Measurements from ENCODE around the gene PTK6.
"Not testable (repeated sequence)": the region's sequence is repeated elsewhere in the genome, so short reads cannot be mapped to it uniquely, and the experiment has no call there.

The PTK6 gene

DNA sequence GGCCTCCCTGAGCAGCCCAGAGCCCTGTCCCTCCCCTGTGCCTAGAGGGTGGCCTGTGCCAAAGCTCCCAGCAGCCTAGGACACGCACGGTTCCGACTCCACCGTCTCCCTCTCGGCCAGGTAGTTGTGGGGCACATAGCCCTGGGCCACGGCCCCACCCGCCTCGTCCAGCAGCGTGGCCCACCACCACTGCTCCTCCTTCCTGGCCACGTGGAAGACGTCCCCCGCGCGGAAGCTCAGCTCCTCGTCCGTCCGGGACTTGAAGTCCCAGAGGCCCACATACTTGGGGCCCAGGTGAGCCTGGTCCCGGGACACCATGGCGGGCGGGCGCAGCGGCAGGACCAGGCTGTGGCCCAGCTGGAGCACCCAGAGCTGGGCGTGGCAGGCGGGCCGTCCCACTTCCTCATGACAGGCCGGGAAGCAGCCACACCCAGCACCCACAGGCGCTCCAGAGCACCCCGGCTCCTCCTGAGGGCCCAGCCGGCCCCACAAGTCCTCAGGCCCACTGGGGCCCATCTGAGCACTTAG, at the start of gene PTK6:
Gene PTK6, minus strand, starts transcription at position 380 of the 528 bp plus-strand sequence. Its CDS starts 62 bp downstream, at position 318.
- in situ Hi-C loops (cut with MboI; ENCODE audit: low pct_unique_long_range_greater_than_20kb, low sequenced_read_pairs): no loop called here
- DNase-seq: no peak

DNA sequence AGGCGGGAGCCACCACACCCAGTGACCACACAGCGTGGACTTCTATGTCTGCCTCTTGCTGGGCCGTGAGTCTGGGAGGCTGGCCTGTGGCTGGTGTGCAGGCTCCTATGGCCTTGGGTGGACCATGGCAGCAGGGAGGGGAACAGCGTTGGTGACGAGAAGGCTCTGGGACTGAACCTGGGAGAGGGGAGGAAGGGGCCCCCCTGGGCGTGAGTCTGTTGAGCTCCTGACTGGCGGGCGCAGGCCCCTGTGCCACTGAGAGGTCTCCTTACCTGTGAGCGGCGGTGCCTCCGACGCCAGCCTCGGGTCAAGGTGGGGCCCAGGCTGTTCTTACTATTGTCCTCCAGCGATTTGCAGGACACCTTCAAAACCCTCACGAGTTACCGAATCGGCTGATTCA, 49.6 kb upstream of the PTK6 start:
- no peak for DNase-seq
- in situ Hi-C loops (cut with MboI; ENCODE audit: low pct_unique_long_range_greater_than_20kb, low sequenced_read_pairs): no loop called here

GRCh38 chr20:63585616-63586565, 48.7 kb upstream of the PTK6 start:
- DNase-seq: no peak
- in situ Hi-C loops (cut with MboI; ENCODE audit: low pct_unique_long_range_greater_than_20kb, low sequenced_read_pairs): no loop called here

GRCh38 chr20:63582382-63583063, 45.3 kb upstream of the PTK6 start:
- no peak for DNase-seq
- in situ Hi-C loops (cut with MboI; ENCODE audit: low pct_unique_long_range_greater_than_20kb, low sequenced_read_pairs): no loop called here

DNA sequence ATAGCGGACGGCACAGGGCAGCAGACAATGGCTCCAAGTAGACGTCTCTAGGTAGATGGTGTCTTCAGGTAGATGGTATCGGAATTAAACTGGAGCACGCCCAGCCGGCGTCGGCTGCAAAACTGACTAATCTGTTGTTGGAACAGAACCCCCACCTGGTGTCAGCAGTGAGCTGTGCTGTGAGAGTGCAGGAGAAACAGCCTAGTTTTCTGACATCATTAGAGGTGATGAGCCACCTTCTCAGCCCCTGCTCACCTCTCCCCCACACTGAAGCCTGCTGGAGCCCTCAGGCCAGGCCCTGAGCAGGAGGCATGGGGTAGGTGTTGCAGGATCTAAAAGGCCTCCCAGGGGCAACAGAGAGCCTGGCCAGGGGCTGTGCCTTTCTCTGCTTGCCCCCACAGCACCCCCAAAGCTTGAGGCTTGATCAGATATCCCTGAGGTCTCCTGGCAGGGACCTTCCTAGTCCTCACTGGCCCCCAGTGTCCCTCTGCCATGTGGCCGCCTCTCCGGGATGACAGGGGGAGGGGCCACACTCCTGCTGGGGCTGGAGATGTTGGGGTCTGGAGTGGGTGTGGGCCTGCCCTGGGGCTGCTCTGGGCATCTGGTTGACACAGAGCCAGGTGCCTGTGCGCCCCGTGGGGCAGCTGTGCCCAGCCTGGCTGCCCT, 43.8 kb upstream of the PTK6 start:
- in situ Hi-C loops (cut with MboI; ENCODE audit: low pct_unique_long_range_greater_than_20kb, low sequenced_read_pairs): no loop called here

DNA sequence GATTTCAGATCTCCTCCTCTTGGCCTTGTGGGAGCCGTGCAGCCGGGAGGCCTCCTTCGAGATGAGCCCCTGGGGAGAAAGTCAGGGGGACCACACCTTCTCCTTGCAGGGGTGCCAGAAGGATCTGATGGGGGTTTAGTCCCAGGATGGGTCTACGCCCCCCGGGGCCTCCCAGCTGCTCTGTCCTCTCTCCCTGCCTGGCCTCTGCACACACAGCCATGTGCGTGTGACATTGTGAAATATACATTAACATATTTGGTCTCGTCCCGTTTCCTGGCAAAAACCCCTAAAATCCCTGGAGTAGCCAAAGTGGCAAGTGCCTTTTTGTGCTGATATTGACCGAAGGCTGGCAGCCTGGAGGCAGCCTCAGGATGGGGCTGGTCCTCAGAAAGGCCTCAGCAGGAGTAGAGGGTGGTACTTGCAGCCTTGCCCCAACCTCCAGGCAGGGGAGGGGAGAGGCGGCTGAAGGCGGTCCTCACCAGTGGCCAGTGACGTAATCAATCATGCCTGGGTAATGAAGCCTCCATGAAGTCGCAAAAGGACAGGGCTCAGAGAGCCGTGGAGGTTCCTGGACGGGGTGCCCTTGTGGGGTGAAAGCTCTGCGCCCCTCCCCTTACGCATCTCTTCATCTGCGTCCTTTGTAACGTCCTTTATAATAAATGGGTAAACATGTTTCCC, 42.0 kb upstream of the PTK6 start:
- DNase-seq: no peak
- in situ Hi-C loops (cut with MboI; ENCODE audit: low pct_unique_long_range_greater_than_20kb, low sequenced_read_pairs): no loop called here

More for the DNA sequence above, 43.8 kb upstream of the PTK6 start:
- DNase-seq: peak; percentile 37

GRCh38 chr20:63578224-63579016, 41.2 kb upstream of the PTK6 start:
- no peak for DNase-seq

GRCh38 chr20:63577317-63577894, 40.2 kb upstream of the PTK6 start:
- in situ Hi-C loops (cut with MboI; ENCODE audit: low pct_unique_long_range_greater_than_20kb, low sequenced_read_pairs): no loop called here
- DNase-seq: no peak

More at GRCh38 chr20:63578224-63579016, 41.2 kb upstream of the PTK6 start:
- in situ Hi-C loops (cut with MboI; ENCODE audit: low pct_unique_long_range_greater_than_20kb, low sequenced_read_pairs): no loop called here

- no peak for DNase-seq
- in situ Hi-C loops (cut with MboI; ENCODE audit: low pct_unique_long_range_greater_than_20kb, low sequenced_read_pairs): no loop called here
Observed at GRCh38 chr20:63576311-63576710, 39.1 kb upstream of the PTK6 start.

DNA sequence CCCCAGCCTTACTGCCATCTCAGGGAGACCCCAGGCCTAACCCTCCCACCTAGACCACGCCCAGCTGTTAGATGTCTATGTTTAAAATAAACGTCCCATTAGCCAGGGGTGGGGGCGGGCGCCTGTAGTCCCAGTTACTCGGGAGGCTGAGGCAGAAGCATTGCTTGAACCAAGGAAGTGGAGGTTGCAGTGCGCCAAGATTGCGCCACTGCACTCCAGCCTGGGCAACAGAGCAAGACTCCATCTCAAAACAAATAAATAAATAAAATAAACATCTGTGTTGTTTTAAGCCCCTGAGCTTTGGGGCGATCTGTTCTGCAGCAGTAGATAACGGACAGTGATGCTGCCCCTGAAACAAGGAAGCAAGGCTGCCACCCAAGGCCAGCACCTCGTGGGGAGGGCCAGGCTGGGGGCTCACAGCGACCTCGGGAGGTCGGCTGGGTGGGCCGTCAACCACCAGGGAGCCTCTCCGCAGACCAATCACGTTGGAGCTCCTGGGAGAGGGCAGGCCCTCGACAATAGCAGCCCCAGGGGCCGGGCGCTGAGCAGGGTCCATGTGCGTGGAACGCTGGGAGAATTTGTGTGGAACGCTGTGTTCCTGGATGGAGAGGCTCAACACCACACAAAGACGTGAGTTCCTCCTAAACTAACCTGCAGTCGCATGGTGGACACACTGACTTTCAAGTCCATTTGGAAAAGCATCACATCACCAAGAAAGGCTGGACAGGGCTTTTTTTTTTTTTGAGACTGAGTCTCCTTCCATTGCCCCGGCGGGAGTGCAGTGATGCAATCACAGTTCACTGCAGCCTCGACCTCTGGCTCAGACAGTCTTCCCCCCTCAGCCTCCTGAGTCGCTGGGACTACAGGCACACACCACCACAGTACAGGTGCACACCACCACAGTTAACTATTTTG, 37.9 kb upstream of the PTK6 start:
- DNase-seq: no peak
- in situ Hi-C loops (cut with MboI; ENCODE audit: low pct_unique_long_range_greater_than_20kb, low sequenced_read_pairs): no loop called here

- no peak for DNase-seq
- in situ Hi-C loops (cut with MboI; ENCODE audit: low pct_unique_long_range_greater_than_20kb, low sequenced_read_pairs): no loop called here
Observed at GRCh38 chr20:63574156-63574828, 37.1 kb upstream of the PTK6 start, which contains the start of gene HELZ2. Gene HELZ2, minus strand, starts transcription at chr20:63574239. Its CDS starts 1,854 bp downstream, at chr20:63572385.

DNA sequence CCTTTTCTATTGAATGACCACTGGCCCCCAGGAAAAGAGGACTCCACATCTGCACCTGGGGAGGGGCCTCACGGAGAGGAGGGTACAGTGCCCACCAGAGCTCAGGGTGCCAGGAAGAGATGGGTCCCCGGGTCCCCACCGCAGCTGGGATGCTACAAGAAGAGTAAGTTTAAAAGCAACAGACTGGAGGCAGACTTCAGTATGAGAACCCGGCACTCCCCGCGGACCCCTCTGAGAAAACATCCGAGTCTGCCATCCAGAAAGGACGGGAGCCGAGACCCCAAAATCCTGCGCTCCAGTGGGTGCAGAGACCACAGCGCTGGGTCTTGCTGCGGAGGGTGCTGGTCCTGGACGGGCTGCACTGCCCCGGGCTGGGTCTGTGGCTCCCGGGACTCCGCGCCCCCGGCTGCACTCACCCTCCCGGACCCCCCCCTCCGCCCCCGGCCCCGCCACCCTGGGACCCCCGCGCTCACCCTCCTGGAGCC, 36.5 kb upstream of the PTK6 start:
- DNase-seq: no peak
- in situ Hi-C loops (cut with MboI; ENCODE audit: low pct_unique_long_range_greater_than_20kb, low sequenced_read_pairs): no loop called here

- no peak for DNase-seq
- in situ Hi-C loops (cut with MboI; ENCODE audit: low pct_unique_long_range_greater_than_20kb, low sequenced_read_pairs): no loop called here
Observed at GRCh38 chr20:63572788-63573646, 35.8 kb upstream of the PTK6 start.

GRCh38 chr20:63572071-63572787, 35.1 kb upstream of the PTK6 start:
- DNase-seq: no peak
- in situ Hi-C loops (cut with MboI; ENCODE audit: low pct_unique_long_range_greater_than_20kb, low sequenced_read_pairs): no loop called here

GRCh38 chr20:63571087-63571478, 33.9 kb upstream of the PTK6 start:
- DNase-seq; in situ Hi-C loops (cut with MboI; ENCODE audit: low pct_unique_long_range_greater_than_20kb, low sequenced_read_pairs): not testable (repeated sequence)
